SH-SY5Y (cell line): Measurements from ENCODE around the gene TBL3.

ENCODE experiments used
- GATA2 ChIP-seq: IDR thresholded peaks from 2 replicates; pipeline ENCODE4 v1.6.1; 2011; ENCODE audit warnings: mild to moderate bottlenecking, low read depth, low read length
- GATA3 ChIP-seq: IDR thresholded peaks from 2 replicates; pipeline ENCODE4 v1.6.1; 2011; ENCODE audit warnings: low read depth, mild to moderate bottlenecking, low read length, moderate library complexity

GRCh38 chr16:2016407-2016922 lies 44.6 kb downstream of the TBL3 start:
- no peak for TF ChIP-seq GATA3
- TF ChIP-seq GATA2: no peak
